Measurements from ENCODE around the gene CAND1. TPM values are rescaled to one million over a fixed set of nuclear protein-coding genes. Genes with fewer than 3 reads are reported as not detected.
A peak's percentile ranks its signal among the peaks of the same experiment; 100 is the strongest.
"Not testable (repeated sequence)": the region's sequence is repeated elsewhere in the genome, so short reads cannot be mapped to it uniquely, and the experiment has no call there.

Gene CAND1
- total RNA-seq, 1 experiment from 2014 or later: 134 TPM

GRCh38 chr12:67339530-67339929, 70.4 kb downstream of the CAND1 start:
- Histone ChIP-seq H3K27me3 (ENCODE audit: control insufficient read depth, insufficient read depth, low read length) (no peaks in the 10 kb centered on the region), H3K36me3 (replicated peaks; ENCODE audit: control insufficient read depth, insufficient read depth, low read length) (no peaks in the 10 kb centered on the region), H3K4me3 (ENCODE audit: insufficient read depth, low read depth, low read length) (no peak overlapping the region)
- DNase-seq: no peak

DNA sequence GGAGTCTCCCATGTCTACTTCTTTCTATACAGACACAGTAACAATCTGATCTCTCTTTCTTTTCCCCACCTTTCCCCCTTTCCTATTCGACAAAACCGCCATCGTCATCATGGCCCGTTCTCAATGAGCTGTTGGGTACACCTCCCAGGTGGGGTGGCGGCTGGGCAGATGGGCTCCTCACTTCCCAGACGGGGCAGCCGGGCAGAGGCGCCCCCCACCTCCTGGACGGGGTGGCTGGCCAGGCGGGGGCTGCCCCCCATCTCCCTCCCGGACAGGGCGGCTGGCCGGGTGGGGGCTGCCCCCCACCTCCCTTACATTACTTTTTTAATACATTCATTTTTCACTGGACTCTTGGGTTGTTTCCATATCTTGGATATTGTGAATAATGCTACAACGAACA, 71.9 kb downstream of the CAND1 start:
- not testable (repeated sequence) for H3K4me3 ChIP-seq (ENCODE audit: insufficient read depth, low read depth, low read length)

GRCh38 chr12:67344979-67345710, 76.0 kb downstream of the CAND1 start:
- Histone ChIP-seq H3K4me3 (ENCODE audit: insufficient read depth, low read depth, low read length) (no peak overlapping the region), H3K27me3 (ENCODE audit: control insufficient read depth, insufficient read depth, low read length) (no peaks in the 10 kb centered on the region), H3K36me3 (replicated peaks; ENCODE audit: control insufficient read depth, insufficient read depth, low read length) (no peaks in the 10 kb centered on the region)
- DNase-seq: no peak

More for the DNA sequence above, 71.9 kb downstream of the CAND1 start:
- not testable (repeated sequence) for H3K27me3 ChIP-seq (ENCODE audit: control insufficient read depth, insufficient read depth, low read length); DNase-seq; H3K36me3 ChIP-seq (replicated peaks; ENCODE audit: control insufficient read depth, insufficient read depth, low read length)

GRCh38 chr12:67348683-67349082, 79.5 kb downstream of the CAND1 start:
- Histone ChIP-seq H3K27me3 (ENCODE audit: control insufficient read depth, insufficient read depth, low read length) (no peaks in the 10 kb centered on the region), H3K36me3 (replicated peaks; ENCODE audit: control insufficient read depth, insufficient read depth, low read length) (no peaks in the 10 kb centered on the region), H3K4me3 (ENCODE audit: insufficient read depth, low read depth, low read length) (no peak overlapping the region)
- DNase-seq: no peak

DNA sequence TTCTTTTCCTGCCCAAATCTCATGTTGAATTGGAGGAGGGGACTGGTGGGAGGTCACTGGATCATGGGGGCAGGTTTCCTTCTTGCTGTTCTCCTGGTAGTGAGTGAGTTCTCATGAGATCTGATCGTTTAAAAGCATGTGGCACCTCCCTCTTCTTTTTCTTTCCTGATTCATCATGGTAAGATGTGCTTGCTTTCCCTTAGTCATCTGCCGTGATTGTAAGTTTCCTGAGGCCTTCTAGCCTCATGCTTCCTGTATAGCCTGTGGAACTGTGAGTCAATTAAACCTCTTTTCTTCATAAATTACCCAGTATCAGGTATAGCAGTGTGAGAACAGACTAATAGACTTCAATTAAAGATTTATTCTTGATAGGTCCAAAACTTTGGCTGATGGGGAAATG, 83.5 kb downstream of the CAND1 start:
- Histone ChIP-seq H3K4me3 (ENCODE audit: insufficient read depth, low read depth, low read length) (no peak overlapping the region), H3K27me3 (ENCODE audit: control insufficient read depth, insufficient read depth, low read length) (no peaks in the 10 kb centered on the region), H3K36me3 (replicated peaks; ENCODE audit: control insufficient read depth, insufficient read depth, low read length) (no peaks in the 10 kb centered on the region)
- no peak for DNase-seq

- Histone ChIP-seq H3K4me3 (ENCODE audit: insufficient read depth, low read depth, low read length) (no peak overlapping the region), H3K27me3 (ENCODE audit: control insufficient read depth, insufficient read depth, low read length) (no peaks in the 10 kb centered on the region), H3K36me3 (replicated peaks; ENCODE audit: control insufficient read depth, insufficient read depth, low read length) (no peaks in the 10 kb centered on the region)
- no peak for DNase-seq
These were observed 85.2 kb downstream of the CAND1 start for GRCh38 chr12:67354322-67354721.

GRCh38 chr12:67354966-67355365, 85.8 kb downstream of the CAND1 start:
- no peak for DNase-seq
- Histone ChIP-seq H3K36me3 (replicated peaks; ENCODE audit: control insufficient read depth, insufficient read depth, low read length) (no peaks in the 10 kb centered on the region), H3K27me3 (ENCODE audit: control insufficient read depth, insufficient read depth, low read length) (no peaks in the 10 kb centered on the region), H3K4me3 (ENCODE audit: insufficient read depth, low read depth, low read length) (no peak overlapping the region)

GRCh38 chr12:67355428-67356379, 86.5 kb downstream of the CAND1 start:
- Histone ChIP-seq H3K27me3 (ENCODE audit: control insufficient read depth, insufficient read depth, low read length) (no peaks in the 10 kb centered on the region), H3K4me3 (ENCODE audit: insufficient read depth, low read depth, low read length) (no peak overlapping the region), H3K36me3 (replicated peaks; ENCODE audit: control insufficient read depth, insufficient read depth, low read length) (no peaks in the 10 kb centered on the region)
- peak; percentile 26 for DNase-seq

- no peak overlapping the region for H3K4me3 ChIP-seq (ENCODE audit: insufficient read depth, low read depth, low read length)
- H3K36me3 ChIP-seq (replicated peaks; ENCODE audit: control insufficient read depth, insufficient read depth, low read length): no peaks in the 10 kb centered on the region
- DNase-seq: no peak
- no peaks in the 10 kb centered on the region for H3K27me3 ChIP-seq (ENCODE audit: control insufficient read depth, insufficient read depth, low read length)
These were observed 87.2 kb downstream of the CAND1 start for GRCh38 chr12:67356380-67356774.

- no peak for DNase-seq
- Histone ChIP-seq H3K27me3 (ENCODE audit: control insufficient read depth, insufficient read depth, low read length) (no peaks in the 10 kb centered on the region), H3K36me3 (replicated peaks; ENCODE audit: control insufficient read depth, insufficient read depth, low read length) (no peaks in the 10 kb centered on the region), H3K4me3 (ENCODE audit: insufficient read depth, low read depth, low read length) (no peak overlapping the region)
These were observed 88.4 kb downstream of the CAND1 start for GRCh38 chr12:67357376-67358125.

- Histone ChIP-seq H3K4me3 (ENCODE audit: insufficient read depth, low read depth, low read length) (no peak overlapping the region), H3K36me3 (replicated peaks; ENCODE audit: control insufficient read depth, insufficient read depth, low read length) (no peaks in the 10 kb centered on the region), H3K27me3 (ENCODE audit: control insufficient read depth, insufficient read depth, low read length) (no peaks in the 10 kb centered on the region)
- no peak for DNase-seq
These were observed 89.7 kb downstream of the CAND1 start for GRCh38 chr12:67358781-67359338.

DNA sequence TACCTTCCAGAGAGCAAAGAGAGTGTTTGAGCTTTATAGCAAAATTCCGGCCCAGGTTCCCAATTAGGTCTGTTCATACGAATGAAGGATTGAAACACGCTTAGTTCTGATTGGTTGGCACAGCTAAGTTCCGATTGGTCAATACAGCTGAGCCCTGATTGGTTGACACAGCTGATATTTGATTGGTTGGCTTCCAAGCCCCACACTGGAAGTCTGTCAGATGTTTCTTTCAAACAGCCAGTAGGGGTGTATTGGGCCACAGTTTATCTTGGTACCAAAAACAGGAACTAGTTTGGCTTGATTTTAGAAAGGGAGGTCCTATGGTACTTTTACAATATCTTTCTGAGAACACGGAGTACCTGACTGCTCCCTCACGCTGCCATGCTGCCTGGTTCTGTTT, 93.4 kb downstream of the CAND1 start:
- DNase-seq: no peak
- H3K36me3 ChIP-seq (replicated peaks; ENCODE audit: control insufficient read depth, insufficient read depth, low read length): no peaks in the 10 kb centered on the region
- H3K27me3 ChIP-seq (ENCODE audit: control insufficient read depth, insufficient read depth, low read length): no peaks in the 10 kb centered on the region
- no peak overlapping the region for H3K4me3 ChIP-seq (ENCODE audit: insufficient read depth, low read depth, low read length)

- DNase-seq: no peak
- Histone ChIP-seq H3K4me3 (ENCODE audit: insufficient read depth, low read depth, low read length) (no peak overlapping the region), H3K27me3 (ENCODE audit: control insufficient read depth, insufficient read depth, low read length) (no peaks in the 10 kb centered on the region), H3K36me3 (replicated peaks; ENCODE audit: control insufficient read depth, insufficient read depth, low read length) (no peaks in the 10 kb centered on the region)
These were observed 95.1 kb downstream of the CAND1 start for GRCh38 chr12:67364228-67364627.

- no peak overlapping the region for H3K4me3 ChIP-seq (ENCODE audit: insufficient read depth, low read depth, low read length)
These were observed 96.0 kb downstream of the CAND1 start for GRCh38 chr12:67365131-67365530.

More at GRCh38 chr12:67365131-67365530, 96.0 kb downstream of the CAND1 start:
- DNase-seq: no peak
- Histone ChIP-seq H3K36me3 (replicated peaks; ENCODE audit: control insufficient read depth, insufficient read depth, low read length) (no peaks in the 10 kb centered on the region), H3K27me3 (ENCODE audit: control insufficient read depth, insufficient read depth, low read length) (no peaks in the 10 kb centered on the region)
